HepG2 (cell line): ENCODE results near the gene TMEM45A. TPM values are rescaled to one million over a fixed set of nuclear protein-coding genes. Genes with fewer than 3 reads are reported as not detected.

Experiments used
- ATAC-seq: fragments of 200-7000 bp; cut with Tn5 transposase; 3 replicates; pipeline ENCODE4 v1.9.1; 2020; ENCODE audit warnings: mild to moderate bottlenecking, moderate library complexity
- BruUV-seq: library from RNA; stranded (reverse); fragments of 400-500 nt; replicated peaks from 2 replicates; lab custom pipeline; 2021; lab: Mats Ljungman, UMichigan
- CTCF ChIA-PET: fragments of 300-600 bp; formaldehyde crosslinking; extraction: SDS; loops from one replicate; lab custom pipeline; 2021; ENCODE audit warnings: low total read pairs, inconsistent platforms, low intra/inter-chr PET ratio; lab: Yijun Ruan, JAX
- POLR2A ChIA-PET: fragments of 350-600 bp; sonication (Branson Sonifier 250); formaldehyde crosslinking; loops from one replicate; lab custom pipeline; 2020; ENCODE audit warnings: antibody characterized with exemption, inconsistent platforms; lab: Yijun Ruan, JAX
- DNase-seq: peaks from one replicate; pipeline ENCODE4 v3.0.0-alpha.2; 2015; ENCODE audit warnings: low spot score
- FAIRE-seq: peaks from 3 replicates; lab custom pipeline; 2011; peaks lifted over from hg19 to GRCh38; lab: Jason Lieb, UNC
- H2AFZ ChIP-seq: one replicate; pipeline ENCODE4 v1.6.1; 2011; ENCODE audit warnings: low read length, inconsistent platforms
- H3K27ac ChIP-seq: fragments of 300-600 bp; 3 replicates; pipeline ENCODE4 v1.8.0; 2011; ENCODE audit warnings: mixed run types, mild to moderate bottlenecking, mixed read lengths, low read length, inconsistent platforms; ENCODE audit not compliant: insufficient read depth; ENCODE audit errors: extremely low read length
- H3K27me3 ChIP-seq, 2 experiments: fragments of 200-600 bp in 1 of 2; 2 replicates in 1 of 2; 3 replicates in 1 of 2; pipeline versions ENCODE4 v1.6.0 to v1.8.0; 2011; ENCODE audit warnings: low read length in 2 of 2, mild to moderate bottlenecking in 2 of 2, moderate library complexity in 2 of 2, inconsistent platforms in 1 of 2; ENCODE audit not compliant: insufficient read depth in 2 of 2, control insufficient read depth in 1 of 2
- H3K36me3 ChIP-seq, 2 experiments: fragments of 200-600 bp in 1 of 2; replicated peaks in 1 of 2; 2 replicates in 1 of 2; 3 replicates in 1 of 2; pipeline versions ENCODE4 v1.5.1 to v1.8.0; 2011; ENCODE audit warnings: low read length in 2 of 2, inconsistent platforms in 1 of 2; ENCODE audit not compliant: insufficient read depth in 2 of 2, control insufficient read depth in 1 of 2
- H3K4me1 ChIP-seq: 2 replicates; pipeline ENCODE4 v1.5.1; 2012; ENCODE audit warnings: low read length, inconsistent platforms; ENCODE audit not compliant: insufficient read depth
- H3K4me2 ChIP-seq: 2 replicates; pipeline ENCODE4 v1.6.0; 2011; ENCODE audit warnings: low read depth, low read length, inconsistent platforms
- H3K4me3 ChIP-seq, 3 experiments: fragments of 200-600 bp in 1 of 3; sonication (generic), shearing (Covaris generic) in 1 of 3; replicated peaks in 1 of 3; 2 replicates each; pipeline ENCODE4 v1.5.1; 2011 to 2016; ENCODE audit warnings: low read length in 3 of 3, inconsistent platforms in 2 of 3, low read depth in 2 of 3, mild to moderate bottlenecking in 2 of 3, control low read depth in 1 of 3, mixed read lengths in 1 of 3; ENCODE audit not compliant: insufficient read depth in 1 of 3
- H3K79me2 ChIP-seq: one replicate; pipeline ENCODE4 v1.6.1; 2011; ENCODE audit warnings: low read length, inconsistent platforms; ENCODE audit not compliant: insufficient read depth
- H3K9ac ChIP-seq: 2 replicates; pipeline ENCODE4 v1.6.0; 2011; ENCODE audit warnings: mild to moderate bottlenecking, low read depth, low read length, inconsistent platforms; ENCODE audit not compliant: insufficient read depth
- H3K9me3 ChIP-seq: 2 replicates; pipeline ENCODE4 v1.5.1; 2012; ENCODE audit warnings: mild to moderate bottlenecking, low read length
- H4K20me1 ChIP-seq: 2 replicates; pipeline ENCODE4 v1.6.0; 2011; ENCODE audit warnings: inconsistent platforms, mild to moderate bottlenecking, low read length, moderate library complexity; ENCODE audit not compliant: insufficient read depth
- JUN ChIP-seq: sonication (generic); formaldehyde crosslinking; IDR thresholded peaks from 2 replicates; pipeline ENCODE4 v1.4.0; 2020; ENCODE audit warnings: mild to moderate bottlenecking, missing genetic modification reagents
- MATR3 ChIP-seq: sonication (generic); formaldehyde crosslinking; IDR thresholded peaks from 2 replicates; pipeline ENCODE4 v1.4.0; 2020; ENCODE audit warnings: missing genetic modification reagents
- PAF1 ChIP-seq: IDR thresholded peaks from 2 replicates; pipeline ENCODE4 v1.6.1; 2016; ENCODE audit warnings: missing genetic modification reagents, missing compliant biosample characterization
- PAWR ChIP-seq: sonication (generic); formaldehyde crosslinking; IDR thresholded peaks from 2 replicates; pipeline ENCODE4 v1.4.0; 2020; ENCODE audit warnings: missing genetic modification reagents, mild to moderate bottlenecking, borderline replicate concordance
- SP5 ChIP-seq: IDR thresholded peaks from 2 replicates; pipeline ENCODE4 v1.6.1; 2016; ENCODE audit warnings: low read depth, borderline replicate concordance
- TAF15 ChIP-seq: fragments of 200-400 bp; formaldehyde crosslinking; IDR thresholded peaks from one replicate; pipeline ENCODE4 v1.6.1; 2018; ENCODE audit warnings: mild to moderate bottlenecking, low read depth, low read length; ENCODE audit not compliant: poor library complexity, severe bottlenecking
- ZNF10 ChIP-seq: sonication (generic); formaldehyde crosslinking; IDR thresholded peaks from 2 replicates; pipeline ENCODE4 v1.4.0; 2020; ENCODE audit warnings: mild to moderate bottlenecking, low read depth, missing genetic modification reagents, borderline replicate concordance
- ZNF784 ChIP-seq: sonication (generic); formaldehyde crosslinking; IDR thresholded peaks from 2 replicates; pipeline ENCODE4 v1.5.1; 2020; ENCODE audit warnings: missing genetic modification reagents, mild to moderate bottlenecking, borderline replicate concordance
- ZNF800 ChIP-seq: sonication (generic); formaldehyde crosslinking; IDR thresholded peaks from 2 replicates; pipeline ENCODE4 v1.4.0; 2020; ENCODE audit warnings: missing genetic modification reagents
- WGBS: methylation state at CpG from one replicate; pipeline ENCODE4 v1.1.6; 2017; ENCODE audit warnings: low lambda C conversion rate; 5-methylcytosine and 5-hydroxymethylcytosine counted together
- in situ Hi-C: cut with HindIII; loops from 2 replicates; pipeline ENCODE4 v1.10.0; 2017; ENCODE audit warnings: low pct_unique_long_range_greater_than_20kb; ENCODE audit not compliant: extremely low pct_ligation_motif_present
- intact Hi-C: fragments of 100-400 bp; cut with micrococcal nuclease; formaldehyde crosslinking; loops from one replicate; pipeline ENCODE4 v1.10.0; 2022; ENCODE audit not compliant: unreplicated experiment
- polyA plus RNA-seq, 8 experiments: library from polyadenylated mRNA; depleted of rRNA in 3 of 8; stranded (reverse) in 7 of 8; unstranded in 1 of 8; fragments of >200 nt; fragmentation: Illumina TruSeq in 4 of 8; extraction: Trizol in 4 of 8; gene quantifications; 2 replicates each; pipeline versions ENCODE4 v1.2.1 to v1.2.3, GENCODE V29; 2011 to 2016; ENCODE audit warnings: low read depth in 4 of 8, missing spikeins in 1 of 8, mixed read lengths in 1 of 8; ENCODE audit not compliant: insufficient read depth in 1 of 8
- total RNA-seq, 5 experiments: library from RNA; depleted of rRNA; stranded (reverse); fragments of >200 nt; fragmentation: Illumina TruSeq; extraction: Trizol; gene quantifications; 2 replicates each; pipeline ENCODE4 v1.2.3, GENCODE V29; 2016; ENCODE audit warnings: low read depth in 1 of 5

The TMEM45A gene
- total and polyA plus RNA-seq, 2 of the 13 experiments (the other 11 are each of a cell fraction or from before 2014, with no cell fraction given) = 14.8 to 38.5 TPM

GRCh38 chr3:100463646-100464155 lies 28.7 kb upstream of the TMEM45A start:
- no peaks in the 10 kb centered on the region for H3K27me3 ChIP-seq
- H4K20me1 ChIP-seq = no peaks in the 10 kb centered on the region
- no peak overlapping the region for H3K9ac ChIP-seq
- H2AFZ ChIP-seq = no peak overlapping the region
- in situ Hi-C loops (loop anchor here (5.0 to 25.0 kb wide), 2 partner anchors 129 to 249 kb away; partner anchors contain the start of gene TFG), intact Hi-C loops (loop anchor here (1.0 to 5.0 kb wide), 7 partner anchors 29 to 734 kb away; partner anchors contain the start of gene TMEM45A)
- FAIRE-seq = no peak
- ChIA-PET POLR2A (no interaction called here), CTCF (interaction anchor here (2.2 kb wide), 1 partner anchor 126 kb away, joined by 28 read pairs; no protein-coding TSS in a partner anchor)
- no peak overlapping the region for H3K4me3 ChIP-seq
- no peaks in the 10 kb centered on the region for H3K36me3 ChIP-seq
- H3K27ac ChIP-seq = no peak overlapping the region
- H3K79me2 ChIP-seq = no peaks in the 10 kb centered on the region
- H3K9me3 ChIP-seq = peaks cover 18% of the 10 kb centered on the region
- BruUV-seq = no TSS peak
- no peak overlapping the region for H3K4me2 ChIP-seq
- no peak for DNase-seq
- TF ChIP-seq ZNF10 = no peak
- WGBS = 60% methylated on average over 3 of the region's 3 CpGs
- H3K4me1 ChIP-seq = no peaks in the 10 kb centered on the region
- no peak for ATAC-seq

- ChIA-PET CTCF (no interaction called here), POLR2A (no interaction called here)
- no peaks in the 10 kb centered on the region for H3K79me2 ChIP-seq
- H3K4me1 ChIP-seq = no peaks in the 10 kb centered on the region
- WGBS = 43% methylated on average over 3 of the region's 3 CpGs
- H2AFZ ChIP-seq = no peak overlapping the region
- intact Hi-C loops = no loop called here
- no peaks in the 10 kb centered on the region for H3K36me3 ChIP-seq
- no peak for TF ChIP-seq PAF1
- TF ChIP-seq PAWR (CRISPR knock-in tag) = no peak
- no peak for TF ChIP-seq TAF15
- no peak for TF ChIP-seq SP5 (CRISPR knock-in tag)
- no peak for TF ChIP-seq ZNF800
- no peak for TF ChIP-seq JUN
- TF ChIP-seq ZNF784 (CRISPR knock-in tag) = no peak
- no peak for TF ChIP-seq MATR3 (CRISPR knock-in tag)
- no peak for DNase-seq
- no peak overlapping the region for H3K9ac ChIP-seq
- no peaks in the 10 kb centered on the region for H4K20me1 ChIP-seq
- H3K27me3 ChIP-seq = no peaks in the 10 kb centered on the region
- BruUV-seq = no TSS peak
- H3K4me2 ChIP-seq = peak overlapping the region; percentile 2; the same call in 1 of the 2 replicates
- in situ Hi-C loops = loop anchor here (25.0 kb wide), 1 partner anchor 246 kb away; the partner anchor contains the start of gene TFG
- ATAC-seq = no peak
- H3K9me3 ChIP-seq = peaks cover 25% of the 10 kb centered on the region
- no peak for FAIRE-seq
- H3K27ac ChIP-seq = no peak overlapping the region
- H3K4me3 ChIP-seq = no peak overlapping the region; a peak in 1 of 6 replicates
Observed at GRCh38 chr3:100465892-100466777, 26.3 kb upstream of the TMEM45A start.
